ENCODE measurements around the gene SNX25.
"Not testable (repeated sequence)": the region's sequence is repeated elsewhere in the genome, so short reads cannot be mapped to it uniquely, and the experiment has no call there.

The SNX25 gene

GRCh38 chr4:185305979-185306442 is 96.6 kb downstream of the SNX25 start:
- DNase-seq (ENCODE audit: low spot score), result peak; percentile 78

GRCh38 chr4:185307136-185307950 is 97.9 kb downstream of the SNX25 start:
- DNase-seq (ENCODE audit: low spot score), result no peak

GRCh38 chr4:185309770-185310169 is 100.4 kb downstream of the SNX25 start:
- DNase-seq (ENCODE audit: low spot score), result no peak

GRCh38 chr4:185311113-185311888 is 101.9 kb downstream of the SNX25 start:
- DNase-seq (ENCODE audit: low spot score), result no peak

DNA sequence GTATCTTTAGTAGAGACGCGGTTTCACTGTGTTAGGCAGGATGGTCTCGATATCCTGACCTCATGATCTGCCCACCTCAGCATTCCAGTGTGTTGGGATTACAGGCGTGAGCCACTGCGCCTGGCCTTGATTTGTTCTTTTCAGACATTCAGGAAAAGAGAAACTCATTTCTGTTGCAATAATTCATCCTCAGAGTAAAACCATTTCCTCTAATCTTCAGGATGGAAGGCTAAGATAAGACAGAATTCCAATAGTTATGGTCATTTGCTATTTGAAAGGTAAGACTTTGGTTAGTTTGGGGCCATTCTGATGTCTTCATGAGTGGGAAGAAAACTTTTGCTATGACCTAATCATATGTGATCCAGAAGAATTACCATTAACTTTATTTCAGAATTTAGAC is 103.3 kb downstream of the SNX25 start:
- DNase-seq (ENCODE audit: low spot score), result no peak

- DNase-seq (ENCODE audit: low spot score), result not testable (repeated sequence)
Observed at GRCh38 chr4:185317462-185317861, 108.1 kb downstream of the SNX25 start.

GRCh38 chr4:185317880-185318279 is 108.5 kb downstream of the SNX25 start:
- DNase-seq (ENCODE audit: low spot score), result no peak

GRCh38 chr4:185318679-185319078 is 109.3 kb downstream of the SNX25 start:
- DNase-seq (ENCODE audit: low spot score), result no peak

GRCh38 chr4:185322803-185323202 is 113.4 kb downstream of the SNX25 start:
- DNase-seq (ENCODE audit: low spot score), result no peak

- no peak for DNase-seq (ENCODE audit: low spot score)
Observed at GRCh38 chr4:185323606-185324005, 114.2 kb downstream of the SNX25 start.

DNA sequence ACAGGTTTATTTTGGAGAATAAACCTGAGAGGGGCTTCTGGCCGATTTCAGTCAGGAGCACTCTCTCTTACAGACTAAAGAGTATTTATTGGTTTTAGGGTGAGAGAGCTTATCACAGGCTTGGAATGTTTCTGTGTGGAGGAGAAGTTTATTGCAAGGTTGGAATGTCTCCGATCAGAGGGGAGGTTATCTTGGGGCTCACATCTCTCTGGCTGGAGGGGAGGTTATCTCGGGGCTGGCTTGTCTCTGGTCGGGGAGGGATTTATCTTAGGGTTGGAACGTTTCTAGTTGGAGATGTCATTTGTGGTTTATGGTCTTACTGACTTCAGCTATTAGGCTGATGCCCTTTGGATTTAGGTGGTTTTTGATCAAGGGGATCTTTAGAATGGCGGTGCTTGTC is 115.0 kb downstream of the SNX25 start:
- DNase-seq (ENCODE audit: low spot score), result not testable (repeated sequence)

DNA sequence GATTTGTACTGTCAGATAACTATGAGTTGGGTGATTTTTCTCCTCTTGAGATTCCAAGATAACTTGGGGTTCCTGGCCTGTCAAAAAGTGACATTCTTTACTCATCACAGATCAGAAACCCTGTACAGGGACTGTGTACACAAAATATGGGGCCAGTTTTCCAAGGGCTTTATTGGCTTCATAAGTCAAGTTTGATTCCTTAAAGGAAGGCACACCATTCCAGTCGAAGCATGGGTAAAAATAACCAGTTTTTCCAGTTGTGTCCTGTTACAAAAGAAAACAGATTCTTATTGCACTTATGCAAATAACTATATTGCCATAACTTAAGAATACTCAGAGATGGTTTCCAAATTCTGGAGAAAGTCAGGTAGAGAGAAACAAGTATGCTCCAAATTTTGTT is 116.3 kb downstream of the SNX25 start:
- not testable (repeated sequence) for DNase-seq (ENCODE audit: low spot score)

- DNase-seq (ENCODE audit: low spot score), result no peak
Observed at GRCh38 chr4:185328586-185328985, 119.2 kb downstream of the SNX25 start.

DNA sequence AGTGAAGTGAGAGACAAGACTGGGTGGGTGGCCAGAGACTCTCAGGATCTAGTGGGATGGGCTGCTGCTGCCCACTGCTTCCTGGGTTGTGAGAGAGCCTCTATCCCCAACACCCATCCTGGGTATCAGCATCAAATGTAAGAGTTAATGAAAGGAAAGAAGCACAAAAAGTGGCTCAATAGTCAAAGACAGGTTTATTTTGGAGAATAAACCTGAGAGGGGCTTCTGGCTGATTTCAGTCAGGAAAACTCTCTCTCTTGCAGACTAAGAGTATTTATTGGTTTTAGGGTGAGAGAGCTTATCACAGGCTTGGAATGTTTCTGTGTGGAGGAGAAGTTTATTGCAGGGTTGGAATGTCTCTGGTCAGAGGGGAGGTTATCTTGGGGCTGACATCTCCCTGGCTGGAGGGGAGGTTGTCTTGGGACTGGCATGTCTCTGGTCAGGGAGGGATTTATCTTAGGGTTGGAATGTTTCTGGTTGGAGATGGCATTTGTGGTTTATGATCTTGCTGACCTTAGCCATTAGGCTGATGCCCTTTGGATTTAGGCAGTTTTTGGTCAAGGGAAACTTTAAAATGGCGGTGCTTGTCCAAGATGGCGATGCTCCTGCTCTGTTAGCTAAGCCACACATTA is 120.6 kb downstream of the SNX25 start:
- DNase-seq (ENCODE audit: low spot score), result not testable (repeated sequence)

DNA sequence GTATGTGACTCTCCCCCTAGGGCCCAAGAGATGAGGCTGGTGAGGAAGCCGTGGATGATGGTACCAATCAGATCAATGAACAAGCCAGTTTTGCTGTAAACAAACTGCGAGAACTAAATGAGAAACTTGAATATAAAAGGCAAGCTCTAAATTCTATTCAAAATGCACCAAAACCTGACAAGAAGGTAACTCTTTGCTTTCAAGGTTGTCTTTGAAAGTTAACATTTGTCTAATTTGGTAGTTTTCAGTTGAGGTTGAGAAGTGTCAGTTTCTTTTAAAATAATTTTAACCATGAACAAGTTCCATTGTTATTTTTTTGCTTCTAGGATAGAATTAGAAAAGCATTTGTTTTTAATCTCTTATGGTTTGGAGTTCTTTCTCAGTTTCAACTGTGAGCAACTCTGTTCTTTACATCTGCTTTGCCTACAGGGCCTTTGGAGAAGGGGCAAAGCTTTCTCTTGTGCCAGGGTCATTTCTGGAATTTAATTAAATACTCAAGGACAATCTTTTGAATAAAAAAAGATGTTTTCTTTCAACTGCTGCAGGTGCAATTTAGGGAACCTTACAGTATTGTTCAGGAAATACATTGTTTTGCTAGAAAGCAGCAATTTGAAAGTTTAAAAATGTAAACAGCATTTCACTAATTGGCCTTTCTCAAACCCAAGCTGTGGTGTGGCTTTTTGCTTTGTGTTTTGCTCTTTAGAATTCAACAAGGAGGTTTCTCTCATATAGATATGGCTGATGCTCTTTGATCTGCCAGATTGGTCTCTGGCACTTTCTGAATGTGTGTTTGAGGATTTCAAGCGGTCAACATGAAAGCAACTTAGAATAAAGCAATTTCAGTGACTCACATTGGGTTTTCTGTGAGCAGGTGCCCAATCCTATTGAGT is 123.4 kb downstream of the SNX25 start:
- no peak for DNase-seq (ENCODE audit: low spot score)

DNA sequence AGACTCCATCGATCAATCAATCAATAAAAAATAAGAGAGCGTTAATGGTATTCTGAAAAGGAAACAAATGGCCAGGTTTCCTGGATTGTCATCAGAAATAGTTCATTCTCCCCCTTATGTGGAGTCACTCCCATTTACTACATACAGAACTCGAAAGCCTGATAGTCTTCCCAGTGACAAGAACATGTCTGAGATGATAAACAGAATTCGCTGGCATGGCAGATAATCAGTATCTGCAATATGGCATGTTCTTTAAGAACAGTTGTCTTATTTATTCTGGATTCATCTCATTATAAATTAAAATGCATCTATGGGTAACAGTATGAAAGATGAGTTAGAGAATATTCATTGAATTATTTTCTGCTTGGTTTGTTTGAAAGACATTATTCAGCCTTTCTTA is 124.9 kb downstream of the SNX25 start:
- no peak for DNase-seq (ENCODE audit: low spot score)

DNA sequence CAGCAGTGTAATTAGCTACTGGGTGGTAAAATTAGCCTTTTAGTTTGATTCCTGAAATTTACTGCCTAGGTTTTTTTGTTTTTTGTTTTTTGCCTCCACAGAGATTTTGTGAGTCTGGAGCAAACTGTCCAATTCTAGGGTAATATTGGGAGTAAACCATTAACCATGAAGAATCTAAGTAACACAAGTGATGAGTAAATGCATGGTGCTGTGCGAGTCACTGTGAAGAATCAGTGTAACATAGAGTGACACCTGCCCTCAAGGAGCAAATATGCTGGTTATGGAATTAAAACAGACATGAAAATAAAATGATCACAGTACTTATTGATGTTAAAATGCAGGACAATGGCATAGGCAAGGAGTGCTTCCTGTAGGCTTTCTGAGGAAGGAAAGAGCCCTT is 126.2 kb downstream of the SNX25 start:
- no peak for DNase-seq (ENCODE audit: low spot score)

DNA sequence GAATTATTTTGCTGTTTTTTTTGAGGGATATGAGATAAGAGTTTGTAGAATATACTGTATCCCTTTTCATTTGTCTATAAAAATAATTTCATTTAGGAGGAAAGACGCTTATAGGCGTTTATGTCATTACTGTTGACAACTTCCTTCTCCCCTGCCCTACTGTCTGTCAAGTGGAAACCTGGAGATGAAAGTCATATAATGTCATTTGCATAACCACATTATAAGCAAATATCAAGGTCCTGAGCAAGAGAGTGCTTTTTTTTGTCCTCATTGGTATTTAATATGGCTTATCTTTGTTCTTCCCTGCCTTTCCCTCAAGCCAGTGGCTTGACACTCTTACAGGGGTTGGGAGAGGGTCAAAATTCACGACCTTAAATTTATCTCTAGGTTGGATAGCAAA is 130.5 kb downstream of the SNX25 start:
- DNase-seq (ENCODE audit: low spot score), result no peak

DNA sequence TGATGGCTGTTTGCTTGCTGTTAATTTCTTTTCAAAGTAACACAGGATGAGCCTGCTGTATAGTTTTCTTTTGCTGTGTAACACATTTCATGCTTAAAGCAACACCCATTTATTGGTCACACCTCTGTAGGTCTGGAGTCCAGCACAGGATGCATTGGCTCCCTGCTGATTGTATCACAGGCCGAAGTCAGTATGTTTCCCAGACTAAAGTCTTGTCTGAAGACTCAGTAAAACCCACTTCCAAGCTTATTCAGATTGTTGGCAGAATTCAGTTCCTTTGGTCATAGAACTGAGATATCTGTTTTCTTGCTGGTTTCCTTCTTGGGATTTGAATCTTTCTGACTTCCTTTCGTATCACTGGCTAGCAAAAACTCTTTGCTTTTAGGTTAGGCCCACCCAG is 132.0 kb downstream of the SNX25 start:
- no peak for DNase-seq (ENCODE audit: low spot score)

DNA sequence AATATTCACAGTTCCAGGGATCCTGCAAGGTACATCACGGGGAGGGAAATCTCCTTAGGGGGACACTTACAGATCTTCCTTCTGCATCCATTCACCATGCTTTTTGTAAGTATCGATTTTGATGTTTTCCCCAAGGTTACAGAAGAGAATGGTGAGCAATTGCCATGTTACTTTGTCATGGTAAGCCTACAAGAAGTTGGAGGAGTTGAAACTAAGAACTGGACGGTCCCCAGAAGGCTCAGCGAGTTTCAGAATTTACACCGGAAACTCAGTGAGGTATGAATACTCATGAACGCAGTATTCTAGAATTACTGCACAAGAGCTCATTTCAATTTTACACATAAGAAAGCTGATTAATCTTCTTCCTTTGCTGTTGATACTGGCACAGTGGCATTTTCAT is 132.4 kb downstream of the SNX25 start:
- no peak for DNase-seq (ENCODE audit: low spot score)

DNA sequence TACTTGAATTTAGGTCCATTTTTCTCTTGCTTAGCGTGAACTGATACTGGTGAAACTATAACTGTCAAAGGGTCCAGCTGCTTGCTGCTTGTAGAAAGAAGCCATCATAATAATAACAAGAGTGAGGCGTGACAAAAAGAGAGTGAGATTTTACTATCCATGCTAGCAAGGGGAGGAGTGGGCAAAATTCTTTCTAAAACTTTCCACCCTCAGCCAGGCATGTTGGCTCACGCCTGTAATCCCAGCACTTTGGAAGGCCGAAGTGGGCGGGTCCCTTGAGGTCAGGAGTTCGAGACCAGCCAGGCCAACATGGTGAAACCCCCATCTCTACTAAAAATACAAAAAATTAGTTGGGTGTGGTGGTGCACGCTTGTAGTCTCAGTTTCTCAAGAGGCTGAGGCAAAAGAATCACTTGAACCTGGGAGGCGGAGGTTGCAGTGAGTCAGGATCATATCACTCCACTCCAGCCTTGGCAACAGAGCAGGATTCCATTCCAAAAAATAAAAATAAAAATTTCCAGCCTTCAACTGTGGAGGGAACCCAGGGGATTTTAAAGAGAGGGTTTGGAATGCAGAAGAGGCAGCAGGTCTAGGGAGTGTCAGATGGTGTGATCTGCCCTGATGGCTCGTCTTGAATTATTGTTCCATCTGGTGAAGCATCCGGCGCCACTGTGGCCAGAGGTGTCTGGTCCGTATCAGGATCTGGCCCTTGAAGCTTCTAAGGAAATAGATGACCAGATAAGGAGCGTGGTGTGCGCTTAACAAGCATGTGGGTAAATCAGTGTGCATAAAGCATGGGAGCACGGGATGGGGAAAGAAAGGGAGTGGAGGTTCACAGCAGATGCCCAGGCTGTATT is 134.6 kb downstream of the SNX25 start:
- peak; percentile 45 for DNase-seq (ENCODE audit: low spot score)
